Suprapubic skin (tissue), 4 donors: ENCODE data around the gene SMIM21. TPM values are rescaled to one million over a fixed set of nuclear protein-coding genes. Genes with fewer than 3 reads are reported as not detected.

Experiments used
- DNase-seq, 2 donors: peaks; one replicate each; pipeline ENCODE4 v3.0.0-alpha.2; 2019; ENCODE audit warnings: low spot score in 2 of 2
- H3K27ac ChIP-seq: fragments of 200-600 bp; sonication (generic); one replicate; pipeline ENCODE4 v1.5.1; 2019
- H3K27me3 ChIP-seq: fragments of 200-600 bp; sonication (generic); one replicate; pipeline ENCODE4 v1.5.1; 2019
- H3K36me3 ChIP-seq: fragments of 200-600 bp; sonication (generic); one replicate; pipeline ENCODE4 v1.5.1; 2019
- H3K4me1 ChIP-seq: fragments of 200-600 bp; sonication (generic); one replicate; pipeline ENCODE4 v1.5.1; 2019
- H3K4me3 ChIP-seq: fragments of 200-600 bp; sonication (generic); one replicate; pipeline ENCODE4 v1.5.1; 2019; ENCODE audit warnings: mild to moderate bottlenecking
- H3K9me3 ChIP-seq: fragments of 200-600 bp; sonication (generic); one replicate; pipeline ENCODE4 v1.5.1; 2019
- CTCF ChIP-seq, 2 donors: fragments of 200-600 bp in 1 of 2; fragments of 450-650 bp in 1 of 2; sonication (generic) in 1 of 2; IDR thresholded peaks; one replicate each; pipeline ENCODE4 v1.5.1; 2016 to 2019; ENCODE audit warnings: antibody characterized with exemption in 2 of 2, mild to moderate bottlenecking in 1 of 2, moderate library complexity in 1 of 2
- EP300 ChIP-seq: sonication (generic); formaldehyde crosslinking; IDR thresholded peaks from one replicate; pipeline ENCODE4 v1.6.1; 2017; ENCODE audit warnings: antibody characterized with exemption
- POLR2A ChIP-seq, 2 donors: fragments of 450-650 bp; IDR thresholded peaks; one replicate each; pipeline ENCODE4 v1.6.1; 2017; ENCODE audit warnings: antibody characterized with exemption in 2 of 2, mild to moderate bottlenecking in 2 of 2, moderate library complexity in 2 of 2
- POLR2AphosphoS5 ChIP-seq, 3 donors: sonication (generic); formaldehyde crosslinking; IDR thresholded peaks; one replicate each; pipeline ENCODE4 v1.6.1; 2017; ENCODE audit warnings: antibody characterized with exemption in 3 of 3
- WGBS: methylation state at CpG from one replicate; pipeline ENCODE4 v1.1.5; 2018; 5-methylcytosine and 5-hydroxymethylcytosine counted together
- total RNA-seq, 4 donors: library from RNA; depleted of rRNA; stranded (reverse); fragments of >200 nt; gene quantifications; one replicate each; pipeline ENCODE4 v1.1.0, GENCODE V29; 2016

The SMIM21 gene
- total RNA-seq, 4 donors from 2014 or later, result not detected

DNA sequence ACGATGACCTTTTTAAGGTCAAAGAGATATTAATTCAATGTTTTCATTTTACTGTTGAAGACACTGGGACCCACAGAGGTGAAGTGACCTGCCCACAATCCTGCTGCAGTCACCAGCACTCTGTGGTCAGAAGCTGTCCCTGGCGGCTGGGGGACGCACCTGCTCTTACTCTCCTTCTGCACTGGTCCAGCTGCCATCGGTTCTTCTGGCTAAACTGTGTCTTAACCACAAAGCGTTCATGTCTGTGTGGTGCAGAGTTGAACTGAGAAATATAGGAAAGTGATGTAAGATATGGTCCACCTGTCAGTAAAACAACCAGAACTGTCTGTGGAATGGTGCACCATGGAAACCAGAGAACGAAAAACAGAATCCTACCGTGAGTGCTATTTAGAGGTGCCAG lies 44.9 kb upstream of the SMIM21 start:
- peaks cover 2% of the 10 kb centered on the region for H3K4me1 ChIP-seq
- no peak for DNase-seq
- no peaks in the 10 kb centered on the region for H3K36me3 ChIP-seq
- no peaks in the 10 kb centered on the region for H3K27me3 ChIP-seq
- no peaks in the 10 kb centered on the region for H3K9me3 ChIP-seq
- H3K27ac ChIP-seq, result no peak overlapping the region
- TF ChIP-seq EP300, result no peak
- no peak for TF ChIP-seq POLR2AphosphoS5 (IDR thresholded peaks at IDR 0.05)
- no peak for TF ChIP-seq CTCF (IDR thresholded peaks at IDR 0.05)
- TF ChIP-seq POLR2A (IDR thresholded peaks at IDR 0.05), result no peak
- no peak overlapping the region for H3K4me3 ChIP-seq
- WGBS, result 89% methylated on average over 7 of the region's 7 CpGs

- Histone ChIP-seq H3K36me3 (no peaks in the 10 kb centered on the region), H3K9me3 (no peaks in the 10 kb centered on the region), H3K4me1 (peaks cover 2% of the 10 kb centered on the region), H3K27me3 (no peaks in the 10 kb centered on the region), H3K27ac (no peak overlapping the region), H3K4me3 (no peak overlapping the region)
- no peak for DNase-seq
- 89% methylated on average over 9 of the region's 9 CpGs for WGBS
- TF ChIP-seq EP300 (no peak), POLR2AphosphoS5 (IDR thresholded peaks at IDR 0.05) (no peak), POLR2A (IDR thresholded peaks at IDR 0.05) (no peak), CTCF (IDR thresholded peaks at IDR 0.05) (no peak)
Observed at GRCh38 chr18:75471850-75472249, 44.3 kb upstream of the SMIM21 start.

DNA sequence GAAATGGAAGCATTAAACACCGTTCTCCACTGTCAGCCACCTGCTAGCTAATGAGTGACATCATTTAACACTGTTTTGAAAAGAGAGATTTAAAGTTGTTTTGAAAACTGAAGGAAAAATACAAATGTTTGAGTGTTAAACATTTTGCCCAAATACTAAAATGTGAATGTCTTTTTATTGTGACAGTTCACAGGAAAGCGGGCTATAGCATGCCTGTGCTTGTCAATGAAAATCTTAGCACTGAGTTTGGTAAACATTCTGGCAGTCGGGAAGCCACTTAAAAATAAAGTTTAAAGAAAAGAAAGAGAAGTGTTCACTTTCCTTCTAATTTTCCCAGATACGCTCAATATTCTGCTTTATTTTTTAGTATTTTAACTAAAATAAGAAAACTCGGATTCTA lies 40.3 kb upstream of the SMIM21 start:
- TF ChIP-seq CTCF (IDR thresholded peaks at IDR 0.05) (no peak), POLR2AphosphoS5 (IDR thresholded peaks at IDR 0.05) (no peak), POLR2A (IDR thresholded peaks at IDR 0.05) (no peak), EP300 (no peak)
- WGBS, result 54% methylated on average over 5 of the region's 5 CpGs
- no peak overlapping the region for H3K4me3 ChIP-seq
- no peaks in the 10 kb centered on the region for H3K36me3 ChIP-seq
- no peaks in the 10 kb centered on the region for H3K4me1 ChIP-seq
- no peak for DNase-seq
- no peaks in the 10 kb centered on the region for H3K9me3 ChIP-seq
- H3K27me3 ChIP-seq, result no peaks in the 10 kb centered on the region
- no peak overlapping the region for H3K27ac ChIP-seq

- no peak for TF ChIP-seq EP300
- TF ChIP-seq POLR2AphosphoS5 (IDR thresholded peaks at IDR 0.05), result no peak
- no peak for TF ChIP-seq CTCF (IDR thresholded peaks at IDR 0.05)
- no peak for TF ChIP-seq POLR2A (IDR thresholded peaks at IDR 0.05)
- no peak overlapping the region for H3K4me3 ChIP-seq
- DNase-seq, result no peak
- H3K27me3 ChIP-seq, result no peaks in the 10 kb centered on the region
- no peak overlapping the region for H3K27ac ChIP-seq
- H3K36me3 ChIP-seq, result no peaks in the 10 kb centered on the region
- H3K9me3 ChIP-seq, result no peaks in the 10 kb centered on the region
- H3K4me1 ChIP-seq, result no peaks in the 10 kb centered on the region
- WGBS, result 72% methylated on average over 12 of the region's 12 CpGs
Observed at GRCh38 chr18:75467281-75467795, 39.8 kb upstream of the SMIM21 start.

DNA sequence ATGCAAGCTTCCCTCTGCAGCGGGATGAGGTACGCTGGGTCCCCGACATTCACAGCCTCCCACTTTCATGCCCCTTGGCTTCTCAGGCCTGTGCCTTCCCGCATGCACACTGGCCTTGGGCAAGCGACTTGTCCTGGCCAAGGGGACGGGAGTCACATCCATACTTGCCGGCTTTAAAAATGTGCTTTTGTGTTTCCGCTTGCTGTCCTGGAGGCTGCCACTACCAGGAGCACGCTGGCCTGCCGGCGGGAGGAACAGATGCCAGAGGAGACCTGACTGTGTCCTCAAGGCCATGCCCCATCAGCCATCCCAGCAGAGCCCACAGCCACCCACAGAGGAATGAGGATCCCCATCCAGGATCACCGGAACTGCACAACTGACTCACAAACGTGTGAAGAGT lies 36.9 kb upstream of the SMIM21 start:
- Histone ChIP-seq H3K4me1 (no peaks in the 10 kb centered on the region), H3K27me3 (no peaks in the 10 kb centered on the region)
- 94% methylated on average over 11 of the region's 13 CpGs for WGBS

More for the DNA sequence above, 36.9 kb upstream of the SMIM21 start:
- Histone ChIP-seq H3K9me3 (no peaks in the 10 kb centered on the region), H3K27ac (no peak overlapping the region), H3K36me3 (no peaks in the 10 kb centered on the region), H3K4me3 (no peak overlapping the region)
- DNase-seq, result no peak
- no peak for TF ChIP-seq EP300
